NOMO-1 treated with dmso at 0.1 percent for 144 hours (cell line): Measurements from ENCODE around the gene GAST.

ENCODE experiments used
- DNase-seq: peaks from one replicate; lab custom pipeline; 2025; ENCODE audit not compliant: unreplicated experiment; lab: John Stamatoyannopoulos, UW

GAST gene

GRCh38 chr17:41707803-41708669, 4.1 kb upstream of the GAST start:
- DNase-seq: no peak

- no peak for DNase-seq
Measured at GRCh38 chr17:41710472-41711090, 1.6 kb upstream of the GAST start.

- peak; percentile 42 for DNase-seq
Measured at GRCh38 chr17:41717408-41718286, 5.5 kb downstream of the GAST start.

GRCh38 chr17:41718287-41718645, 6.1 kb downstream of the GAST start:
- DNase-seq: no peak

GRCh38 chr17:41722231-41722630, 10.1 kb downstream of the GAST start:
- no peak for DNase-seq

- no peak for DNase-seq
Measured at GRCh38 chr17:41723801-41724475, 11.8 kb downstream of the GAST start.

- DNase-seq: no peak
Measured at GRCh38 chr17:41724476-41725050, 12.4 kb downstream of the GAST start.

GRCh38 chr17:41725134-41725533, 13.0 kb downstream of the GAST start:
- DNase-seq: no peak

- no peak for DNase-seq
Measured at GRCh38 chr17:41728056-41728455, 15.9 kb downstream of the GAST start.

GRCh38 chr17:41730479-41730878, 18.3 kb downstream of the GAST start:
- no peak for DNase-seq

- DNase-seq: no peak
Measured at GRCh38 chr17:41731836-41732235, 19.7 kb downstream of the GAST start.

- no peak for DNase-seq
Measured at GRCh38 chr17:41733348-41734138, 21.4 kb downstream of the GAST start.

- DNase-seq: no peak
Measured at GRCh38 chr17:41734139-41734948, 22.2 kb downstream of the GAST start, which contains the start of gene HAP1. Gene HAP1 (minus strand): TSS chr17:41734643. CDS start chr17:41734634, 9 bp downstream.

GRCh38 chr17:41734949-41735313, 22.8 kb downstream of the GAST start:
- no peak for DNase-seq

GRCh38 chr17:41735744-41736143, 23.6 kb downstream of the GAST start:
- no peak for DNase-seq

GRCh38 chr17:41736983-41737679, 25.0 kb downstream of the GAST start:
- no peak for DNase-seq

- no peak for DNase-seq
Measured at GRCh38 chr17:41737680-41738023, 25.5 kb downstream of the GAST start.

- DNase-seq: peak; percentile 35
Measured at GRCh38 chr17:41738077-41738800, 26.1 kb downstream of the GAST start.
